Central memory CD8-positive, alpha-beta T cell (primary cell): Measurements from ENCODE around the gene APMAP.

Experiments used
- ATAC-seq: fragments of 150-1000 bp; cut with Tn5 transposase; replicated peaks from 2 replicates; pipeline ENCODE4 v1.10.0; 2022; ENCODE audit warnings: mild to moderate bottlenecking, moderate FRiP score, moderate number of reproducible peaks; ENCODE audit not compliant: poor library complexity, severe bottlenecking; ENCODE audit errors: extremely low read depth
- DNase-seq, 2 donors: peaks; one replicate each; pipeline ENCODE4 v3.0.0; 2021; ENCODE audit warnings: low spot score in 2 of 2
- H3K27ac Mint-ChIP-seq: one replicate; pipeline ENCODE4 v1.8.0; 2022; ENCODE audit warnings: low read depth, mild to moderate bottlenecking, moderate library complexity, mixed read lengths
- H3K27me3 Mint-ChIP-seq: one replicate; pipeline ENCODE4 v1.8.0; 2022; ENCODE audit warnings: mixed read lengths
- H3K36me3 Mint-ChIP-seq: one replicate; pipeline ENCODE4 v1.8.0; 2022; ENCODE audit warnings: mild to moderate bottlenecking, moderate library complexity, mixed read lengths; ENCODE audit not compliant: insufficient read depth
- H3K4me1 Mint-ChIP-seq: one replicate; pipeline ENCODE4 v1.8.0; 2022; ENCODE audit warnings: mixed read lengths
- H3K4me3 Mint-ChIP-seq: one replicate; pipeline ENCODE4 v1.8.0; 2022; ENCODE audit warnings: mild to moderate bottlenecking, moderate library complexity, mixed read lengths
- H3K9me3 Mint-ChIP-seq: one replicate; pipeline ENCODE4 v1.8.0; 2022; ENCODE audit warnings: mixed read lengths

Gene APMAP, protein sequence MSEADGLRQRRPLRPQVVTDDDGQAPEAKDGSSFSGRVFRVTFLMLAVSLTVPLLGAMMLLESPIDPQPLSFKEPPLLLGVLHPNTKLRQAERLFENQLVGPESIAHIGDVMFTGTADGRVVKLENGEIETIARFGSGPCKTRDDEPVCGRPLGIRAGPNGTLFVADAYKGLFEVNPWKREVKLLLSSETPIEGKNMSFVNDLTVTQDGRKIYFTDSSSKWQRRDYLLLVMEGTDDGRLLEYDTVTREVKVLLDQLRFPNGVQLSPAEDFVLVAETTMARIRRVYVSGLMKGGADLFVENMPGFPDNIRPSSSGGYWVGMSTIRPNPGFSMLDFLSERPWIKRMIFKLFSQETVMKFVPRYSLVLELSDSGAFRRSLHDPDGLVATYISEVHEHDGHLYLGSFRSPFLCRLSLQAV

DNA sequence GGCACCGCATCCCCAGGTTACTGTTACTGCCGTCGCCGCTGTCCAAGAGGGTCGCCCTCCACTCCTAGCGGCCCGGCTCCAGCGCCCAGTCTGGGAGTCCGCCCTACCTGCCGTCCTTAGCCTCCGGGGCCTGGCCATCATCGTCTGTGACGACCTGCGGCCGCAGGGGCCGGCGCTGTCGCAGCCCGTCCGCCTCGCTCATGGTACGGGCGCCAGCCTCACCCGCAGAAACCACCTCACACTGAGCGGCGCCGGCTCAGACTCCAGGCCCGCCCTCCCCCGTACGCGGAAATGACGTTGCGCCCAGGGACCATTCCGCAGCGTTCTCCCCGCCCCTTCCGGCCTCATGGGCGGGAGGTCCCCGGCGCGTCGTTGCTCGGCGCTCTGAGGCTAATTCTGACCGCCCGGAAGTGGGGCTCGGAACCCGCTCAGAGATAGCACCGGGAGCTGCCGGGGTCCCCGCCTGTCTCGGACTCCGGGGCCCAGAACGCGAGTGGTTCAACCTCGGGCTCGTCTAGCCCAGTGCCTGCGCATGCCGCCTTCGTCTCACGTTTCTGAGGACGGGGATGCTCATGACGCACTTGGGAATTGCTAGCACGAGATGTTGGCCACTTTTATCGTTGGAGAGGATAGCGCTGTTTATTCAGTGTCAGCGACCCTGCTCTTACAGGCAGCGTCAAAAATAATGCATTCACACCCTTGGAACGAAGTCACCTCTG is at the start of gene APMAP:
APMAP (minus strand) TSS at position 265 of the 719 bp plus-strand sequence; CDS start at position 202, 63 bp downstream.
- ATAC-seq: peak; percentile 93
- peak within 1 kb of the TSS; percentile 99 for H3K4me3 Mint-ChIP-seq
- DNase-seq: peak; percentile 93 to 94
- no peaks in the 10 kb centered on the region for H3K27me3 Mint-ChIP-seq
- H3K27ac Mint-ChIP-seq: peak within 1 kb of the TSS; percentile 99
- H3K36me3 Mint-ChIP-seq: peaks cover 35% of the 10 kb centered on the region
- H3K4me1 Mint-ChIP-seq: peaks cover 56% of the 10 kb centered on the region
- no peaks in the 10 kb centered on the region for H3K9me3 Mint-ChIP-seq

DNA sequence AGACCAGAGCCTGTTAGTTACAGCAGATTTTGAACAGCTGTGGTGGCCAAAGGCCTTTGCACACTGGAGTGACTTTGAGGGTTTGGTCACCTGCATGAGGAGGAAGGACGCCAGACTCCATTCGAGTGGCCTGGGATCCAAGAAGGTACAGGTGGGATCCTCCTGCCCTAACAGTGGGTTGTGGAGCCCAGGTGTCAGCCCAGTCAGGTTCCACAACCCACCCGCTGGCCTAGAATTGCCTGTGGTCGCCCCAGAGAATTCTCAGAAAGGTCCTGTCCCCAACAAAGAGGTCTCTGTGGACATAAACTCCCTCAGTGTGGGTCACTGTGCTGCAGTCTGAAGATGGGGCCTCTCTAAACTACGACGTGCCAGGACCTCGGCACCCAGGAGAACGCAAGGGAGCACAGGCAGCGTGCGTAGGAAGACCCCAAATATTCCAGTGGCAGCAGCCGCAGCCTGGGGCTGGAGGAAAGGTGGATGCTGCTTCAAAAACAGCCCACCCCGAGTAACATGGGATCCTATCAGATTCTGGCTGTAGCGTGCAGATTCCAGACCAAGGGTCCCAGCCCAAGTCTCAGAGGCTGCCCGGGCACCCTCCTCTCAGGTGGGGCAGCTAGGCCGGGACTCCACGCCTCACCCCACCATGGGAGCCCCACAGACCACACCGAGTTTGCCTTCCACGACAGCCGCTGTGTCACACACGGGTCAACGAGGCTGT is 49.4 kb upstream of the APMAP start:
- DNase-seq (no peak), ATAC-seq (no peak)
- Mint-ChIP-seq H3K4me1 (peaks cover 42% of the 10 kb centered on the region), H3K4me3 (peak overlapping the region; percentile 62), H3K27ac (peak overlapping the region; percentile 96), H3K36me3 (peaks cover 16% of the 10 kb centered on the region), H3K27me3 (no peaks in the 10 kb centered on the region), H3K9me3 (no peaks in the 10 kb centered on the region)

DNA sequence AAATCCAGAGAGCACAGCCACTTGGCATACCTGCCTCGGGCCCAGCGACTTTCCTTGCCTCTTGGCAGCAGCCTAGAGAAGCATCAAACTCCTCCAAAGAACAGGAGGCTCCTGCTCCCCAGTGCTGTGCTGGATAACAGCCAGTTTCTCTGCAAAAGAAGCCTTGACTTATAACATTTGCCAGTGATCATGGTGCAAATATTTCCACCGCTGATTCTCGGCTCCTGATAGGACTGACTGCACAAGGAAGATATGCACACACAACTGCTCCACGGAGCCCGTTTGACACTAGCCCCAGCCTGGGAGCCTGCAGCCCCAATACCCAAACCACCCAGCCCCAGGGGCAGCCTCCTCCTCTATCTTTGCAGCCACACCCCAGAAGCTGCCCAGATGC is 47.9 kb upstream of the APMAP start:
- no peak for ATAC-seq
- no peak overlapping the region for H3K27ac Mint-ChIP-seq
- DNase-seq: no peak
- H3K4me1 Mint-ChIP-seq: peaks cover 58% of the 10 kb centered on the region
- H3K9me3 Mint-ChIP-seq: no peaks in the 10 kb centered on the region
- peaks cover 14% of the 10 kb centered on the region for H3K36me3 Mint-ChIP-seq
- H3K4me3 Mint-ChIP-seq: no peak overlapping the region
- H3K27me3 Mint-ChIP-seq: no peaks in the 10 kb centered on the region

DNA sequence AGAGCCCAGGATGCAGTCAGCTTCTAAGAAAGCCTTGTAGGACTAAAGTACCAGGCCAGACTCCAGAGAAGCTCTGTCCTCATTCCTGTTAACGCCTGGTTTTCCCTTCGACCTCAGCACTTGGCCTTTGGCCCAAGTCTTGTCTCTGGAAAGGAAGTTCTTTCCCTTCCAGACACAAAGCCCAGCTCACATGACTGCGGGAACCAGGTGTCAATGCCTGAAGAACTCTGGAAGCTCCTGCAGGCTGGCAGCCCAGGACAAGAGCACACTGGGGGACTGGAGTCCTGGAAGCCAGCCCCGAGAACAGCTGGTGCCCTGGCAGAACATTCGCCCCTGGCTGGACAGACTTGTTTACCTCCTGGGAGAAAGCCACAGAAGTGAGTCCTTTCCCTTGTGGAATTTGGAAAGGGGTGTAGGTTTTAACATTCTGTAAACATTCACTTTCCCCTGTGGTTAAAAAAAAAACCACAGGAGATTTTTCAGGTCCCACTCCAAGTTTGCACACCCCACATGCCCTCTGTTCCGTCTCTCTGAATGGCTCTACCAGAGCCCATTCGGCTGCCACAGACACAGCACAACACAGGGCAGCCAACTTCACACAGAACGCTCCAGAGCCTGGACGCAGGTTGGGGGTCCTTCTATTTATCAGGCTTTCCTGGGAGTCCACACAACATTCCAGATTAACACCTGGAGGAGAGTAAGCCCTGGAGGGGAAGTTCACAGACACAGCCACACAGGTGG is 47.3 kb upstream of the APMAP start:
- DNase-seq (no peak), ATAC-seq (no peak)
- Mint-ChIP-seq H3K27ac (peak overlapping the region; percentile 32), H3K4me1 (peaks cover 62% of the 10 kb centered on the region), H3K9me3 (no peaks in the 10 kb centered on the region), H3K4me3 (no peak overlapping the region), H3K27me3 (no peaks in the 10 kb centered on the region), H3K36me3 (peaks cover 14% of the 10 kb centered on the region)

DNA sequence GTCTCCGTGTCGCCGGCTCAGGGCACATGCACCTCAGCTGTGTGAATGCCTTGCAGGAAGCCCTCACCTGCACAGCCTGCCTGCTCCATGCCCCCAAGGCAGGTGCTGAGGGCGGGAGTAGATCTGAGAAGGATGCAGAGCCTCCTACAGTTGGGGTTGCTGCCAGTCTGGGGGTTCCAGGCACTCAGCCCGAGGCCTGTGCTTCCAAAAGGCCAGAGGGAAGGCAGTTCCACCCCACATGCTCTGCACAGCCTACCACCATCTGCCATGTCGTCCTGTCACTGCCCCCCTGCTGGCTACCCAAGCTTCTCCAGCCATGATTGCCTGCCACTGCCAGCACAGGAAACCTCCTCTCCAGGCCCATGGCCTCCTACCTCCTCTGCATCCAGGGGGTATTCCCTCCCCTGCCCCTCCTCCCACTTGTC is 46.1 kb upstream of the APMAP start:
- ATAC-seq (no peak), DNase-seq (no peak)
- H3K27me3 Mint-ChIP-seq: no peaks in the 10 kb centered on the region
- no peaks in the 10 kb centered on the region for H3K9me3 Mint-ChIP-seq
- no peak overlapping the region for H3K4me3 Mint-ChIP-seq
- peaks cover 10% of the 10 kb centered on the region for H3K36me3 Mint-ChIP-seq
- H3K27ac Mint-ChIP-seq: peak overlapping the region; percentile 32
- H3K4me1 Mint-ChIP-seq: peaks cover 64% of the 10 kb centered on the region

DNA sequence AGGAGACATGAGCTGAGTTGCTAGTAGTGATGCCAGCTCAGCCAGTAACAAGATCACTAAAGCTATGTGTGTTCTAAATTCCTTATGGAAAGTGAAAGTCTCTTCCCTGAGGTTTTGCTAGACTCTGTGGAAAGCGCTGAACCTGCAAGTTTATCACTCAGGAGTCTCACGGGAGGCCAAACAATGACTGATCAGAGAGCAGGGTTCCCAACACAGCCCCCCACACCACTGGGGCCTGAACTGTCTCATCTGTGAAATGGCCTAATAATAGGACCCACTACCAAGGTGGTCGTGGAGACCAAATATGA is 45.5 kb upstream of the APMAP start:
- Mint-ChIP-seq H3K27me3 (no peaks in the 10 kb centered on the region), H3K36me3 (peaks cover 10% of the 10 kb centered on the region), H3K9me3 (no peaks in the 10 kb centered on the region), H3K27ac (peak overlapping the region; percentile 95), H3K4me3 (no peak overlapping the region), H3K4me1 (peaks cover 64% of the 10 kb centered on the region)
- DNase-seq (no peak), ATAC-seq (no peak)

DNA sequence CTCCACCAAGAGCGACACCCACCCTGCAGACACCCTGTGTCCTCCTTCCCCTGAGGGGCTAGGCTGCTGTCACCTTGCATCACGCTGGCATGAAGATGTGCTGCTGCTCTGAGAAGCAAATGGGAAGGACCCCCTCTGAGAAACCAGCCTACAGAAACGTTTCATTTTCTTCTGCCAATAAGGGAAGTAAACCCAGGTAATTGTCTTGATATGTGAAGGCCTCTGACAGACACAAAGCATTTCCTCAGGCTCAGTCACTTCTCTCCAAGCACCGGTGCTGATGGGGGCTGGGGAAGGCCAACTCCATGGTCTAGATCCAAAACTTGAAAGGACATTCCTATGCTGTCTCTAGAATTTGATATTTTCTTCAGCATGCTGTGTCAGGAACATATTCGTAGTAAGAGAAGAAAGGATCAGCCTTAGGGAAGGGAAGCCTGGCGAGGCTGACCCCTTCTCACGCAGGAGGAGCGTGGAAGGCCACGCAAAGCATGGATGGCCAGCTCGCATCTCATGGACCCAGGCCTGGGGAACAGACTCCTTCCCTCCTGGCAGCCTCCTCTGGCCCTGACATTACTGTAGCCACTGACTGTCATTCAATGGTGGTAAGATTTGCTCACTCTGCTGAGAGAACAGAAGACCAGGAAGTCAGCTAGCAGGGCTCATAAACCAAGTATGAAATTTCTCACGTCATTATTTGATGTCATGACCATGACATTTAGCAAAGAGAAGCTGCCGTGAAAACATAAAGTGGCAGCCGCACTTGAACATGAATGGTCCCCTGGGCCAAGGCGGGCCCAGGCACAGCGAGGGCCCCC is 44.9 kb upstream of the APMAP start:
- H3K4me3 Mint-ChIP-seq: no peak overlapping the region
- peaks cover 9% of the 10 kb centered on the region for H3K36me3 Mint-ChIP-seq
- H3K27me3 Mint-ChIP-seq: no peaks in the 10 kb centered on the region
- no peak for ATAC-seq
- H3K9me3 Mint-ChIP-seq: no peaks in the 10 kb centered on the region
- H3K4me1 Mint-ChIP-seq: peaks cover 58% of the 10 kb centered on the region
- H3K27ac Mint-ChIP-seq: peak overlapping the region; percentile 95
- DNase-seq: no peak

DNA sequence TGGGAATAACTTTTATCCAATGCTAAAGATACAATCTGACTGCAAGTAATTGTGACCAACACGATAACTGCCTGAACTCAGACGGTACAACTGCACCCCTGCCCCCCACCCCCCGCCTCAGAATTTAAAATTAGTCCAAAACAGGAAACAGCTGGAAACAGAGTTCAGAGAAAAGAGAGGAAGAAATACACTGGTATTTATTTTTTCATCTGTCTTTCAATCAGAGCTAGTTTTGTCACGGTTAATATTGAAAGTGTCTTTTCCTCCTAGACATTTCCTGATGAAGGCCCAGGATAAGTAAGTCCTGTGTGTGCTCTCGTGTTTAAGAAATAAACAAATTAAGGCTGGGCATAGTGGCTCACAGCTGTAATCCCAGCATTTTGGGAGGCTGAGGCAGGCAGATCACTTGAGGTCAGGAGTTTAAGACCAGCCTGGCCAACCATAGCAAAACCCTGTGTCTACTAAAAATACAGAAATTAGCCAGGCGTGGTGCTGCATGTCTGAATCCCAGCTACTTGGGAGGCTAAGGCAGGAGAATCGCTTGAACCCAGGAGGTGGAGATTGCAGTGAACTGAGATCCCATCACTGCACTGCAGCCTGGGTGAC is 43.9 kb upstream of the APMAP start:
- no peaks in the 10 kb centered on the region for H3K27me3 Mint-ChIP-seq
- peaks cover 7% of the 10 kb centered on the region for H3K36me3 Mint-ChIP-seq
- H3K4me3 Mint-ChIP-seq: peak overlapping the region; percentile 43
- H3K4me1 Mint-ChIP-seq: peaks cover 53% of the 10 kb centered on the region
- H3K27ac Mint-ChIP-seq: peak overlapping the region; percentile 95
- ATAC-seq: no peak
- no peak for DNase-seq
- no peaks in the 10 kb centered on the region for H3K9me3 Mint-ChIP-seq

DNA sequence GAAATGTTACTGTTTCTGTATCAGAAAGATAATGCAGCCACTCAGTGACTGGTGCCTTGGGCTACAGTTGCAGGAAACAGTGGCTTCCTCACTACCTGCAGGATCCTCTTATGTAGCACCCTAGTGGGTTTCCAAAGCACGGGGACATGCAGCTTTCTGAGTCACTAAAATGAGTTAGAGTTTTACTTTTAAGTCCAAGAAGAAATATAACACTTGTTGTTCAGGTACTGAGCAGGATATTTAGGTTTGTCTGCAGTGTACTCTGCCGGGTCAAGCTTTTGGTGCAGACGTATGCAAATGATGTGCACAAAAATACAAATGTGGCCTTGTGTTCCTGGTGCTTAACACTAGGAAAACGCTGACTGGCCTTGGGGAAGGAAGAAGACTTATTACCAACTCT is 43.4 kb upstream of the APMAP start:
- peaks cover 54% of the 10 kb centered on the region for H3K4me1 Mint-ChIP-seq
- H3K4me3 Mint-ChIP-seq: no peak overlapping the region
- H3K27me3 Mint-ChIP-seq: no peaks in the 10 kb centered on the region
- H3K36me3 Mint-ChIP-seq: peaks cover 8% of the 10 kb centered on the region
- H3K9me3 Mint-ChIP-seq: no peaks in the 10 kb centered on the region
- no peak overlapping the region for H3K27ac Mint-ChIP-seq
- ATAC-seq: no peak
- DNase-seq: no peak

DNA sequence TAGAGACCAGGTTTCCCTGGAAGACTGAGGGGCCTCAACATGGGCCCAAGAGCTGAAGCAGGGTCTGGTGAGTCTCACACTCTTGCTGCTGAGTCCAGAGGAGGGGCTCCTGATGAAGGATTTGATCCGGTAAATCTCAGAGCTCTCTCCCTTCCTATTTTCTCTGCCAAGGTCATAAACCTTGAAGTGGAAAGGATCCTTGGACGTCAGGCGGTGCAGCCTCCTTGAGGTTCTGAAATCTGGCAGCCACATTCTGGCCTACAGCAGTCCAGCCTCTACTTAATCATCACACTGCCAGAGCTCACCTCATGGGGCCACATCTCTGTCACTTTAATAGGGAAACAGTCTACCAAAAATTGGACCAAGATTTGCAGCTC is 41.4 kb upstream of the APMAP start:
- H3K27me3 Mint-ChIP-seq: no peaks in the 10 kb centered on the region
- H3K9me3 Mint-ChIP-seq: no peaks in the 10 kb centered on the region
- DNase-seq (no peak), ATAC-seq (no peak)
- no peak overlapping the region for H3K4me3 Mint-ChIP-seq
- H3K36me3 Mint-ChIP-seq: peaks cover 8% of the 10 kb centered on the region
- H3K27ac Mint-ChIP-seq: no peak overlapping the region
- peaks cover 68% of the 10 kb centered on the region for H3K4me1 Mint-ChIP-seq

DNA sequence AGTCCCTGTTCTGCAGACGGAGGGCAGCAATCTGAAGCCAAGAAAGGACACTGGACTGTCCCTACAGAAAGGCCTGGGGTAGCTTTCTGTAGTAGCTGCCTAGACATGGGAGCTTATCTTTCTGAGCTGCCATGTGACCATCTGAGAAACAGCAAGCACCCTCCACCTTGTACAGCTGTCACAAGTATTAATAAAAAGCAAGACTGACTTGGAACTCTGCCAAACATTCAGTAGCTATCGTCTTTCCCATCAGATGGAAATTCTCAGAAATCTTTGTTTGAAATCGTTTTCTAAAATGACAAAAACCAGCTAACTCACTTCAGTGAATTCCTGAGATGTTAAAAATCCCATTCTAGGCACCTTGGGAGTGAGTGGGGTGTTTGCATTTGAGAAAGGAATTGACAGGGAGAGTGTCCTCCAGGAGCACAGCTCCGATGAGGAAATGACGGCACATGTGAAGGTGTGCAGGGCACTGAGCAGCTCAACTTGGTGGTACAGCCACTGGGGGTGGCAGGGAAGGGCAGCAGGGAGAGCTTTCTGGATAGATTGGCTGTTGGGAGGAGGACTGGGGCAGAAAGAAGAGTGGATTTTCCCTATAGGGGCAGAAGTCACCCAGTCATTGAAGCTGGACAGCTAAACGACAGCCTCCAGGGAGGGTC is 40.8 kb upstream of the APMAP start:
- H3K27ac Mint-ChIP-seq: no peak overlapping the region
- H3K27me3 Mint-ChIP-seq: no peaks in the 10 kb centered on the region
- no peaks in the 10 kb centered on the region for H3K9me3 Mint-ChIP-seq
- H3K4me1 Mint-ChIP-seq: peaks cover 62% of the 10 kb centered on the region
- DNase-seq (no peak), ATAC-seq (no peak)
- no peak overlapping the region for H3K4me3 Mint-ChIP-seq
- peaks cover 9% of the 10 kb centered on the region for H3K36me3 Mint-ChIP-seq
